Stimulated activated CD8-positive, alpha-beta memory T cell treated with anti-CD3 and anti-CD28 coated beads, Interleukin-15, amount 100 ng/mL, for 24 hours (primary cell): ENCODE measurements around the gene CD72.
A peak's percentile ranks its signal among the peaks of the same experiment; 100 is the strongest.

Experiments
- DNase-seq: peaks from one replicate; pipeline ENCODE4 v3.0.0-alpha.2; 2020; ENCODE audit warnings: low read depth

The CD72 gene

GRCh38 chr9:35618325-35618727, at the start of gene CD72:
Gene CD72, minus strand, starts transcription at chr9:35618413. Its CDS starts 110 bp downstream, at chr9:35618303.
- no peak for DNase-seq

- DNase-seq, result no peak
Measured at GRCh38 chr9:35667939-35668338, 49.7 kb upstream of the CD72 start.

- no peak for DNase-seq
Measured at GRCh38 chr9:35666549-35666948, 48.3 kb upstream of the CD72 start.

- no peak for DNase-seq
Measured at GRCh38 chr9:35666045-35666444, 47.8 kb upstream of the CD72 start.

GRCh38 chr9:35665471-35665818, 47.2 kb upstream of the CD72 start:
- DNase-seq, result no peak

GRCh38 chr9:35664531-35665470, 46.6 kb upstream of the CD72 start, which contains the start of gene ARHGEF39:
Gene ARHGEF39, minus strand, starts transcription at chr9:35665195. Its CDS starts 26 bp downstream, at chr9:35665169.
- no peak for DNase-seq

GRCh38 chr9:35662437-35662836, 44.2 kb upstream of the CD72 start:
- DNase-seq, result no peak

GRCh38 chr9:35661756-35662350, 43.6 kb upstream of the CD72 start:
- DNase-seq, result no peak

GRCh38 chr9:35660966-35661415, 42.8 kb upstream of the CD72 start:
- no peak for DNase-seq

- DNase-seq, result no peak
Measured at GRCh38 chr9:35659340-35659739, 41.1 kb upstream of the CD72 start.

- no peak for DNase-seq
Measured at GRCh38 chr9:35658968-35659220, 40.7 kb upstream of the CD72 start.

GRCh38 chr9:35658137-35658967, 40.1 kb upstream of the CD72 start, which contains the start of gene CCDC107:
Gene CCDC107, plus strand, starts transcription at chr9:35658292. Its CDS starts 88 bp downstream, at chr9:35658380.
- DNase-seq, result peak; percentile 72

- peak; percentile 77 for DNase-seq
Measured at GRCh38 chr9:35657546-35658136, 39.4 kb upstream of the CD72 start, which contains the start of gene RMRP. Gene RMRP, minus strand, starts transcription at chr9:35658019.

- no peak for DNase-seq
Measured at GRCh38 chr9:35656831-35657545, 38.8 kb upstream of the CD72 start.

- no peak for DNase-seq
Measured at GRCh38 chr9:35656348-35656747, 38.1 kb upstream of the CD72 start.

- no peak for DNase-seq
Measured at GRCh38 chr9:35653611-35654010, 35.4 kb upstream of the CD72 start.

GRCh38 chr9:35652829-35653209, 34.6 kb upstream of the CD72 start:
- DNase-seq, result no peak

- DNase-seq, result no peak
Measured at GRCh38 chr9:35651956-35652828, 34.0 kb upstream of the CD72 start.

- no peak for DNase-seq
Measured at GRCh38 chr9:35650341-35651158, 32.3 kb upstream of the CD72 start, which contains the start of gene SIT1. Gene SIT1, minus strand, starts transcription at chr9:35650931. Its CDS starts 78 bp downstream, at chr9:35650853.
